RWPE1 (cell line): ENCODE data around the gene ARHGAP24.

Source experiments
- CTCF ChIA-PET: fragments of 350-600 bp; sonication (Branson Sonifier 250); formaldehyde crosslinking; extraction: SDS; loops from one replicate; lab custom pipeline; 2021; lab: Yijun Ruan, JAX
- POLR2A ChIA-PET: fragments of 400-600 bp; formaldehyde crosslinking; extraction: SDS; loops from one replicate; lab custom pipeline; 2020; ENCODE audit warnings: antibody characterized with exemption; ENCODE audit not compliant: low non-redundant PET; lab: Yijun Ruan, JAX
- DNase-seq: peaks from one replicate; pipeline ENCODE4 v3.0.0; 2012; ENCODE audit warnings: low spot score
- H3K27ac ChIP-seq: fragments of 450-650 bp; 2 replicates; pipeline ENCODE4 v1.5.1; 2017
- CTCF ChIP-seq: fragments of 450-650 bp; conservative IDR thresholded peaks from 2 replicates; pipeline ENCODE4 v1.5.1; 2017; ENCODE audit warnings: low read depth, mild to moderate bottlenecking

Gene ARHGAP24

GRCh38 chr4:85672959-85673358 is 198.0 kb downstream of the ARHGAP24 start:
- DNase-seq, result no peak
- CTCF ChIA-PET, result no interaction called here
- POLR2A ChIA-PET, result no interaction called here
- H3K27ac ChIP-seq, result no peak overlapping the region
- no peak for TF ChIP-seq CTCF

GRCh38 chr4:85673540-85673939 is 198.6 kb downstream of the ARHGAP24 start:
- DNase-seq, result no peak
- ChIA-PET CTCF (no interaction called here), POLR2A (no interaction called here)
- TF ChIP-seq CTCF, result no peak
- H3K27ac ChIP-seq, result no peak overlapping the region

- no peak for DNase-seq
- H3K27ac ChIP-seq, result no peak overlapping the region
- ChIA-PET POLR2A (no interaction called here), CTCF (no interaction called here)
- TF ChIP-seq CTCF, result no peak
Observed at GRCh38 chr4:85675076-85676049, 200.4 kb downstream of the ARHGAP24 start.

- no peak overlapping the region for H3K27ac ChIP-seq
- DNase-seq, result no peak
- ChIA-PET CTCF (no interaction called here), POLR2A (no interaction called here)
- no peak for TF ChIP-seq CTCF
Observed at GRCh38 chr4:85676050-85676425, 201.1 kb downstream of the ARHGAP24 start.

GRCh38 chr4:85676850-85677590 is 202.1 kb downstream of the ARHGAP24 start:
- no peak for TF ChIP-seq CTCF
- ChIA-PET CTCF (no interaction called here), POLR2A (no interaction called here)
- DNase-seq, result no peak
- H3K27ac ChIP-seq, result no peak overlapping the region

GRCh38 chr4:85681221-85681657 is 206.3 kb downstream of the ARHGAP24 start:
- no peak for TF ChIP-seq CTCF
- ChIA-PET POLR2A (no interaction called here), CTCF (no interaction called here)
- H3K27ac ChIP-seq, result no peak overlapping the region
- no peak for DNase-seq
